Measurements from ENCODE around the gene ITPR2. TPM values are rescaled to one million over a fixed set of nuclear protein-coding genes. Genes with fewer than 3 reads are reported as not detected.
"Not testable (repeated sequence)": the region's sequence is repeated elsewhere in the genome, so short reads cannot be mapped to it uniquely, and the experiment has no call there.

The ITPR2 gene
- polyA plus RNA-seq, 1 experiment, result 3.4 TPM

- H3K27me3 ChIP-seq (ENCODE audit: control insufficient read depth, insufficient read depth, low read length), result no peaks in the 10 kb centered on the region
- ChIA-PET CTCF (no interaction called here), POLR2A (no interaction called here)
- H3K9me3 ChIP-seq (ENCODE audit: control insufficient read depth, insufficient read depth, low read length), result peaks cover 9% of the 10 kb centered on the region; the same call in 1 of the 2 replicates
- no peak for TF ChIP-seq CTCF (IDR thresholded peaks at IDR 0.05; ENCODE audit: low read depth, low read length)
- H3K27ac ChIP-seq (ENCODE audit: low read depth, low read length), result no peak overlapping the region
- no peak overlapping the region for H3K4me3 ChIP-seq (ENCODE audit: low read depth, low read length)
- DNase-seq (ENCODE audit: low read depth, low spot score), result no peak
Observed at GRCh38 chr12:26761775-26762174, 71.2 kb downstream of the ITPR2 start.

- no peak for TF ChIP-seq CTCF (IDR thresholded peaks at IDR 0.05; ENCODE audit: low read depth, low read length)
- ChIA-PET POLR2A (no interaction called here), CTCF (no interaction called here)
- no peak overlapping the region for H3K4me3 ChIP-seq (ENCODE audit: low read depth, low read length)
- no peak overlapping the region for H3K27ac ChIP-seq (ENCODE audit: low read depth, low read length)
- H3K9me3 ChIP-seq (ENCODE audit: control insufficient read depth, insufficient read depth, low read length), result peaks cover 9% of the 10 kb centered on the region; the same call in 1 of the 2 replicates
- H3K27me3 ChIP-seq (ENCODE audit: control insufficient read depth, insufficient read depth, low read length), result no peaks in the 10 kb centered on the region
- no peak for DNase-seq (ENCODE audit: low read depth, low spot score)
Observed at GRCh38 chr12:26760657-26761293, 72.2 kb downstream of the ITPR2 start.

- DNase-seq (ENCODE audit: low read depth, low spot score); H3K4me3 ChIP-seq (ENCODE audit: low read depth, low read length); CTCF ChIA-PET; H3K27ac ChIP-seq (ENCODE audit: low read depth, low read length); H3K27me3 ChIP-seq (ENCODE audit: control insufficient read depth, insufficient read depth, low read length); POLR2A ChIA-PET; H3K9me3 ChIP-seq (ENCODE audit: control insufficient read depth, insufficient read depth, low read length): not testable (repeated sequence)
Observed at GRCh38 chr12:26755362-26755761, 77.6 kb downstream of the ITPR2 start.

- POLR2A ChIA-PET, result no interaction called here
- Histone ChIP-seq H3K9me3 (ENCODE audit: control insufficient read depth, insufficient read depth, low read length) (no peaks in the 10 kb centered on the region), H3K27ac (ENCODE audit: low read depth, low read length) (no peak overlapping the region), H3K27me3 (ENCODE audit: control insufficient read depth, insufficient read depth, low read length) (no peaks in the 10 kb centered on the region), H3K4me3 (ENCODE audit: low read depth, low read length) (no peak overlapping the region)
- CTCF ChIA-PET, result no interaction called here
- no peak for DNase-seq (ENCODE audit: low read depth, low spot score)
- TF ChIP-seq CTCF (IDR thresholded peaks at IDR 0.05; ENCODE audit: low read depth, low read length), result no peak
Observed at GRCh38 chr12:26754148-26754547, 78.8 kb downstream of the ITPR2 start.

- no peak overlapping the region for H3K4me3 ChIP-seq (ENCODE audit: low read depth, low read length)
- H3K27me3 ChIP-seq (ENCODE audit: control insufficient read depth, insufficient read depth, low read length), result no peaks in the 10 kb centered on the region
- no peak for DNase-seq (ENCODE audit: low read depth, low spot score)
- ChIA-PET POLR2A (no interaction called here), CTCF (no interaction called here)
- H3K9me3 ChIP-seq (ENCODE audit: control insufficient read depth, insufficient read depth, low read length), result no peaks in the 10 kb centered on the region
- TF ChIP-seq CTCF (IDR thresholded peaks at IDR 0.05; ENCODE audit: low read depth, low read length), result no peak
- H3K27ac ChIP-seq (ENCODE audit: low read depth, low read length), result no peak overlapping the region
Observed at GRCh38 chr12:26751179-26751578, 81.8 kb downstream of the ITPR2 start.
